B cell (primary cell): ENCODE data around the gene SLC39A12. TPM values are rescaled to one million over a fixed set of nuclear protein-coding genes. Genes with fewer than 3 reads are reported as not detected.

ENCODE experiments used
- ATAC-seq: fragments of 200-7000 bp; cut with Tn5 transposase; one replicate; pipeline ENCODE4 v1.10.0; 2021; ENCODE audit warnings: low read depth, mild to moderate bottlenecking, moderate number of reproducible peaks, moderate library complexity
- CTCF ChIA-PET: fragments of 350-600 bp; sonication (Branson Sonifier 250); formaldehyde crosslinking; loops from one replicate; lab custom pipeline; 2021; ENCODE audit warnings: antibody characterized with exemption, inconsistent platforms; lab: Charles Lee
- POLR2A ChIA-PET: fragments of 350-600 bp; sonication (Branson Sonifier 250); formaldehyde crosslinking; loops from one replicate; lab custom pipeline; 2021; ENCODE audit warnings: antibody characterized with exemption; lab: Charles Lee
- DNase-seq: peaks from one replicate; pipeline ENCODE4 v3.0.0; 2013
- H2AFZ ChIP-seq: 2 replicates; pipeline ENCODE4 v1.6.1; 2012; ENCODE audit warnings: mild to moderate bottlenecking, low read depth, low read length; ENCODE audit not compliant: insufficient read depth, poor library complexity, severe bottlenecking
- H3K27ac ChIP-seq, 2 donors: 1 replicate in 1 of 2; 2 replicates in 1 of 2; pipeline ENCODE4 v1.5.1; 2012 to 2013; ENCODE audit warnings: low read length in 2 of 2, mild to moderate bottlenecking in 2 of 2, moderate library complexity in 1 of 2
- H3K27me3 ChIP-seq, 4 experiments: fragments of 200-600 bp in 1 of 4; sonication (generic) in 1 of 4; replicated peaks in 1 of 4; 1 replicate in 2 of 4; 2 replicates in 2 of 4; pipeline versions ENCODE4 v1.6.1 to v1.7.0; 2013 to 2016; ENCODE audit warnings: low read length in 3 of 4, mild to moderate bottlenecking in 2 of 4, mixed read lengths in 1 of 4, moderate library complexity in 1 of 4; ENCODE audit not compliant: insufficient read depth in 4 of 4, control insufficient read depth in 3 of 4; ENCODE audit errors: control extremely low read depth in 1 of 4
- H3K36me3 ChIP-seq, 2 experiments: replicated peaks in 1 of 2; 1 replicate in 1 of 2; 2 replicates in 1 of 2; pipeline versions ENCODE4 v1.6.1 to v1.7.1; 2013; ENCODE audit warnings: low read length in 1 of 2; ENCODE audit not compliant: insufficient read depth in 2 of 2, control insufficient read depth in 1 of 2; ENCODE audit errors: control extremely low read depth in 1 of 2, extremely low read depth in 1 of 2
- H3K4me1 ChIP-seq, 2 donors: fragments of 200-600 bp in 1 of 2; sonication (generic) in 1 of 2; 1 replicate in 1 of 2; 2 replicates in 1 of 2; pipeline versions ENCODE4 v1.5.1 to v1.6.1; 2013 to 2017; ENCODE audit warnings: low read length in 2 of 2; ENCODE audit not compliant: control insufficient read depth in 2 of 2, insufficient read depth in 2 of 2
- H3K4me2 ChIP-seq: replicated peaks from 2 replicates; pipeline ENCODE3; 2012; ENCODE audit warnings: mild to moderate bottlenecking, low read depth, low read length; ENCODE audit not compliant: poor library complexity, severe bottlenecking
- H3K4me3 ChIP-seq, 5 experiments: fragments of 200-600 bp in 1 of 5; sonication (generic) in 1 of 5; 1 replicate in 3 of 5; 2 replicates in 2 of 5; pipeline versions ENCODE4 v1.5.1 to v1.7.0; 2011 to 2016; ENCODE audit warnings: low read length in 4 of 5, mild to moderate bottlenecking in 4 of 5, low read depth in 2 of 5, control low read depth in 1 of 5, moderate library complexity in 1 of 5; ENCODE audit not compliant: insufficient read depth in 1 of 5; ENCODE audit errors: control extremely low read depth in 1 of 5, extremely low read depth in 1 of 5
- H3K79me2 ChIP-seq: fragments of 200-600 bp; sonication (generic); one replicate; pipeline ENCODE4 v1.6.0; 2016; ENCODE audit warnings: low read length; ENCODE audit not compliant: control insufficient read depth, insufficient read depth
- H3K9ac ChIP-seq: fragments of 200-600 bp; sonication (generic); 2 replicates; pipeline ENCODE4 v1.6.1; 2017; ENCODE audit warnings: mild to moderate bottlenecking, low read length, moderate library complexity
- H3K9me3 ChIP-seq, 3 donors: one replicate each; pipeline versions ENCODE4 v1.6.1 to v1.7.1; 2013; ENCODE audit warnings: low read length in 2 of 3; ENCODE audit not compliant: control insufficient read depth in 2 of 3, insufficient read depth in 1 of 3; ENCODE audit errors: control extremely low read depth in 1 of 3
- H4K20me1 ChIP-seq: 2 replicates; pipeline ENCODE4 v1.6.0; 2012; ENCODE audit warnings: mild to moderate bottlenecking, low read length; ENCODE audit not compliant: insufficient read depth, control insufficient read depth, poor library complexity, severe bottlenecking
- H3K27ac Mint-ChIP-seq: one replicate; pipeline ENCODE4 v1.8.0; 2021; ENCODE audit warnings: mixed read lengths
- H3K27me3 Mint-ChIP-seq: one replicate; pipeline ENCODE4 v1.8.0; 2021; ENCODE audit warnings: mixed read lengths
- H3K4me1 Mint-ChIP-seq: one replicate; pipeline ENCODE4 v1.8.0; 2021; ENCODE audit warnings: mixed read lengths
- H3K4me3 Mint-ChIP-seq: one replicate; pipeline ENCODE4 v1.8.0; 2021; ENCODE audit warnings: mixed read lengths
- H3K9me3 Mint-ChIP-seq: one replicate; pipeline ENCODE4 v1.8.0; 2022; ENCODE audit warnings: mixed read lengths; ENCODE audit not compliant: insufficient read depth
- EZH2 ChIP-seq: IDR thresholded peaks from 2 replicates; pipeline ENCODE4 v1.6.1; 2012; ENCODE audit warnings: borderline replicate concordance, low read depth, mild to moderate bottlenecking, moderate library complexity, low read length; ENCODE audit not compliant: insufficient read depth, poor library complexity, severe bottlenecking
- WGBS: methylation state at CpG from one replicate; pipeline ENCODE4 v1.1.5; 2013; ENCODE audit warnings: missing lambda C conversion rate; ENCODE audit not compliant: insufficient coverage; 5-methylcytosine and 5-hydroxymethylcytosine counted together
- intact Hi-C: fragments of 100-400 bp; cut with micrococcal nuclease; formaldehyde crosslinking; loops from one replicate; pipeline ENCODE4 v1.10.0; 2022
- polyA plus RNA-seq: library from polyadenylated mRNA; depleted of rRNA; stranded (reverse); fragments of >200 nt; gene quantifications from 2 replicates; pipeline ENCODE4 v1.2.3, GENCODE V29; 2012
- total RNA-seq, 2 donors: library from RNA; stranded (reverse); fragments of 120-200 nt in 1 of 2; gene quantifications; 1 replicate in 1 of 2; 2 replicates in 1 of 2; pipeline versions ENCODE4 v1.2.3 to v1.2.4, GENCODE V29; 2013 to 2022
- TF ChIP-seq, protein P1 (sequence below): fragments of 200-600 bp; IDR thresholded peaks from one replicate; pipeline ENCODE4 v1.8.0; 2022; ENCODE audit warnings: antibody characterized with exemption, mild to moderate bottlenecking

Gene SLC39A12
- total and polyA plus RNA-seq, 2 donors (not counting 1 experiment from before 2014, with no cell fraction given): not detected

- Histone ChIP-seq H3K9me3 (no peaks in the 10 kb centered on the region), H3K79me2 (no peaks in the 10 kb centered on the region), H3K4me3 (no peak overlapping the region), H3K36me3 (no peaks in the 10 kb centered on the region), H3K27ac (no peak overlapping the region), H3K9ac (no peak overlapping the region), H2AFZ (no peak overlapping the region), H3K4me2 (no peak overlapping the region), H3K4me1 (no peaks in the 10 kb centered on the region), H4K20me1 (no peaks in the 10 kb centered on the region), H3K27me3 (no peaks in the 10 kb centered on the region)
- 90% methylated on average over 1 of the region's 4 CpGs for WGBS
- no peak for ATAC-seq
- Mint-ChIP-seq H3K27me3 (no peaks in the 10 kb centered on the region), H3K9me3 (no peaks in the 10 kb centered on the region), H3K4me3 (no peak overlapping the region), H3K27ac (no peak overlapping the region), H3K4me1 (no peaks in the 10 kb centered on the region)
- no peak for DNase-seq
- intact Hi-C loops: no loop called here
- TF ChIP-seq, protein P1, sequence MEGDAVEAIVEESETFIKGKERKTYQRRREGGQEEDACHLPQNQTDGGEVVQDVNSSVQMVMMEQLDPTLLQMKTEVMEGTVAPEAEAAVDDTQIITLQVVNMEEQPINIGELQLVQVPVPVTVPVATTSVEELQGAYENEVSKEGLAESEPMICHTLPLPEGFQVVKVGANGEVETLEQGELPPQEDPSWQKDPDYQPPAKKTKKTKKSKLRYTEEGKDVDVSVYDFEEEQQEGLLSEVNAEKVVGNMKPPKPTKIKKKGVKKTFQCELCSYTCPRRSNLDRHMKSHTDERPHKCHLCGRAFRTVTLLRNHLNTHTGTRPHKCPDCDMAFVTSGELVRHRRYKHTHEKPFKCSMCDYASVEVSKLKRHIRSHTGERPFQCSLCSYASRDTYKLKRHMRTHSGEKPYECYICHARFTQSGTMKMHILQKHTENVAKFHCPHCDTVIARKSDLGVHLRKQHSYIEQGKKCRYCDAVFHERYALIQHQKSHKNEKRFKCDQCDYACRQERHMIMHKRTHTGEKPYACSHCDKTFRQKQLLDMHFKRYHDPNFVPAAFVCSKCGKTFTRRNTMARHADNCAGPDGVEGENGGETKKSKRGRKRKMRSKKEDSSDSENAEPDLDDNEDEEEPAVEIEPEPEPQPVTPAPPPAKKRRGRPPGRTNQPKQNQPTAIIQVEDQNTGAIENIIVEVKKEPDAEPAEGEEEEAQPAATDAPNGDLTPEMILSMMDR: no peak
- TF ChIP-seq EZH2: no peak
- CTCF ChIA-PET: no interaction called here
- POLR2A ChIA-PET: no interaction called here
Measured at GRCh38 chr10:17912754-17913153, 39.0 kb upstream of the SLC39A12 start.

GRCh38 chr10:17913604-17914003, 38.1 kb upstream of the SLC39A12 start:
- Mint-ChIP-seq H3K4me1 (no peaks in the 10 kb centered on the region), H3K9me3 (no peaks in the 10 kb centered on the region), H3K27ac (no peak overlapping the region), H3K4me3 (no peak overlapping the region), H3K27me3 (no peaks in the 10 kb centered on the region)
- Histone ChIP-seq H3K4me2 (no peak overlapping the region), H3K27ac (no peak overlapping the region), H3K27me3 (no peaks in the 10 kb centered on the region), H3K36me3 (no peaks in the 10 kb centered on the region), H3K4me1 (no peaks in the 10 kb centered on the region), H2AFZ (no peak overlapping the region), H3K9me3 (no peaks in the 10 kb centered on the region), H3K9ac (no peak overlapping the region), H3K79me2 (no peaks in the 10 kb centered on the region), H3K4me3 (no peak overlapping the region), H4K20me1 (no peaks in the 10 kb centered on the region)
- no peak for TF ChIP-seq EZH2
- TF ChIP-seq, protein P1: no peak
- DNase-seq (no peak), ATAC-seq (no peak)
- intact Hi-C loops: no loop called here
- ChIA-PET POLR2A (no interaction called here), CTCF (no interaction called here)
- WGBS: 97% methylated on average over 4 of the region's 5 CpGs
